ENCODE measurements around the gene PFDN6. TPM values are rescaled to one million over a fixed set of nuclear protein-coding genes. Genes with fewer than 3 reads are reported as not detected.

The PFDN6 gene
- total and polyA plus RNA-seq, 2 experiments from 2014 or later, result 35.1 to 72.8 TPM

- Histone ChIP-seq H3K36me3 (peaks cover 27% of the 10 kb centered on the region), H3K9me3 (ENCODE audit: low read depth) (no peaks in the 10 kb centered on the region), H3K27ac (peak within 1 kb of the TSS; percentile 42), H3K4me1 (ENCODE audit: low read depth) (peaks cover 10% of the 10 kb centered on the region), H3K4me3 (peak within 1 kb of the TSS; percentile 51), H3K27me3 (no peaks in the 10 kb centered on the region)
- peak; percentile 43 for TF ChIP-seq CTCF (IDR thresholded peaks at IDR 0.05; ENCODE audit: low read depth, low read length)
- peak; percentile 79 to 83 for DNase-seq (ENCODE audit: low read depth in 1 of 2, low spot score in 1 of 2)
These were observed 12.3 kb upstream of the PFDN6 start, which contains the start of gene B3GALT4 for GRCh38 chr6:33276864-33277662. TSS of gene B3GALT4 (plus strand) at chr6:33277123. CDS start at chr6:33277420, 297 bp downstream.

GRCh38 chr6:33277663-33278391 lies 11.6 kb upstream of the PFDN6 start:
- TF ChIP-seq CTCF (IDR thresholded peaks at IDR 0.05; ENCODE audit: low read depth, low read length), result no peak
- H3K27ac ChIP-seq, result peak overlapping the region; percentile 42
- DNase-seq (ENCODE audit: low read depth in 1 of 2, low spot score in 1 of 2), result no peak
- peaks cover 7% of the 10 kb centered on the region for H3K4me1 ChIP-seq (ENCODE audit: low read depth)
- H3K27me3 ChIP-seq, result no peaks in the 10 kb centered on the region
- H3K4me3 ChIP-seq, result peak overlapping the region; percentile 51
- H3K36me3 ChIP-seq, result peaks cover 27% of the 10 kb centered on the region
- no peaks in the 10 kb centered on the region for H3K9me3 ChIP-seq (ENCODE audit: low read depth)

- Histone ChIP-seq H3K4me3 (no peak overlapping the region), H3K27me3 (no peaks in the 10 kb centered on the region), H3K9me3 (ENCODE audit: low read depth) (no peaks in the 10 kb centered on the region), H3K4me1 (ENCODE audit: low read depth) (peaks cover 2% of the 10 kb centered on the region), H3K36me3 (peaks cover 27% of the 10 kb centered on the region), H3K27ac (no peak overlapping the region)
- TF ChIP-seq CTCF (IDR thresholded peaks at IDR 0.05; ENCODE audit: low read depth, low read length), result no peak
- no peak for DNase-seq (ENCODE audit: low read depth in 1 of 2, low spot score in 1 of 2)
These were observed 11.0 kb upstream of the PFDN6 start for GRCh38 chr6:33278392-33278741.

GRCh38 chr6:33278810-33279209 lies 10.6 kb upstream of the PFDN6 start:
- H3K27me3 ChIP-seq, result no peaks in the 10 kb centered on the region
- H3K27ac ChIP-seq, result no peak overlapping the region
- DNase-seq (ENCODE audit: low read depth in 1 of 2, low spot score in 1 of 2), result no peak
- H3K4me1 ChIP-seq (ENCODE audit: low read depth), result no peaks in the 10 kb centered on the region
- no peak for TF ChIP-seq CTCF (IDR thresholded peaks at IDR 0.05; ENCODE audit: low read depth, low read length)
- H3K4me3 ChIP-seq, result no peak overlapping the region
- no peaks in the 10 kb centered on the region for H3K9me3 ChIP-seq (ENCODE audit: low read depth)
- peaks cover 25% of the 10 kb centered on the region for H3K36me3 ChIP-seq

- DNase-seq (ENCODE audit: low read depth in 1 of 2, low spot score in 1 of 2), result no peak
- no peak overlapping the region for H3K27ac ChIP-seq
- H3K4me1 ChIP-seq (ENCODE audit: low read depth), result no peaks in the 10 kb centered on the region
- no peaks in the 10 kb centered on the region for H3K27me3 ChIP-seq
- H3K9me3 ChIP-seq (ENCODE audit: low read depth), result no peaks in the 10 kb centered on the region
- peaks cover 20% of the 10 kb centered on the region for H3K36me3 ChIP-seq
- no peak overlapping the region for H3K4me3 ChIP-seq
- TF ChIP-seq CTCF (IDR thresholded peaks at IDR 0.05; ENCODE audit: low read depth, low read length), result no peak
These were observed 10.1 kb upstream of the PFDN6 start for GRCh38 chr6:33279257-33279695.

Measured in cardiac muscle cell (in vitro differentiated cells and primary cell).